Right renal pelvis (tissue), 4 donors: ENCODE measurements around the gene CNFN. TPM values are rescaled to one million over a fixed set of nuclear protein-coding genes. Genes with fewer than 3 reads are reported as not detected.
A peak's percentile ranks its signal among the peaks of the same experiment; 100 is the strongest.

Source experiments
- DNase-seq, 4 donors: peaks; one replicate each; pipeline ENCODE4 v3.0.0-alpha.2; 2013; ENCODE audit warnings: low read depth in 4 of 4, low spot score in 3 of 4, missing footprints in 1 of 4
- polyA plus RNA-seq, 4 donors: library from polyadenylated mRNA; unstranded; fragments of 120-200 nt; gene quantifications; one replicate each; pipeline ENCODE4 v1.2.1, GENCODE V29; 2013; ENCODE audit not compliant: insufficient read length in 4 of 4

CNFN gene
- polyA plus RNA-seq = 1 to 10 TPM in 2 of 4 donors, under 1 TPM in 2; 0.82 to 2.1 (median 1.1) TPM

- no peak for DNase-seq
These were observed at the start of gene CNFN for GRCh38 chr19:42389899-42390298. CNFN (minus strand) TSS chr19:42390297; CDS start chr19:42389037, 1,260 bp downstream.

- DNase-seq = no peak
These were observed 45.9 kb upstream of the CNFN start for GRCh38 chr19:42436006-42436405.

- DNase-seq = no peak
These were observed 45.2 kb upstream of the CNFN start for GRCh38 chr19:42435316-42435715.

- peak in 3 of 4 donors; percentile 45 to 56 (median 53) for DNase-seq
These were observed 43.6 kb upstream of the CNFN start for GRCh38 chr19:42433503-42434260.

- DNase-seq = no peak
These were observed 41.4 kb upstream of the CNFN start for GRCh38 chr19:42431486-42431885.

GRCh38 chr19:42428676-42429075 lies 38.6 kb upstream of the CNFN start:
- DNase-seq = no peak

GRCh38 chr19:42427313-42427712 lies 37.2 kb upstream of the CNFN start, which contains the start of gene LIPE:
LIPE (minus strand) TSS chr19:42427388; CDS start chr19:42427149, 239 bp downstream.
- peak in 3 of 4 donors; percentile 34 to 49 (median 46) for DNase-seq

- DNase-seq = no peak
These were observed 36.5 kb upstream of the CNFN start for GRCh38 chr19:42426643-42427042.

GRCh38 chr19:42424712-42425131 lies 34.6 kb upstream of the CNFN start:
- DNase-seq = no peak

- no peak for DNase-seq
These were observed 34.2 kb upstream of the CNFN start for GRCh38 chr19:42424345-42424707.

- peak; percentile 82 to 92 (median 89) for DNase-seq
These were observed 33.6 kb upstream of the CNFN start for GRCh38 chr19:42423462-42424344.

- peak; percentile 35 to 60 (median 48) for DNase-seq
These were observed 32.9 kb upstream of the CNFN start for GRCh38 chr19:42422901-42423461.

- DNase-seq = no peak
These were observed 32.2 kb upstream of the CNFN start for GRCh38 chr19:42422092-42422900.

GRCh38 chr19:42421591-42422031 lies 31.5 kb upstream of the CNFN start:
- DNase-seq = no peak

- no peak for DNase-seq
These were observed 31.0 kb upstream of the CNFN start for GRCh38 chr19:42421101-42421500.

- DNase-seq = no peak
These were observed 30.0 kb upstream of the CNFN start for GRCh38 chr19:42420055-42420544.

- DNase-seq = no peak
These were observed 29.2 kb upstream of the CNFN start for GRCh38 chr19:42419309-42419708.

- no peak for DNase-seq
These were observed 22.6 kb upstream of the CNFN start for GRCh38 chr19:42412661-42413076.

- no peak for DNase-seq
These were observed 22.1 kb upstream of the CNFN start for GRCh38 chr19:42412227-42412626.

- no peak for DNase-seq
These were observed 21.6 kb upstream of the CNFN start for GRCh38 chr19:42411581-42412178.
